K562 (cell line): ENCODE measurements around the gene ANKMY2. TPM values are rescaled to one million over a fixed set of nuclear protein-coding genes. Genes with fewer than 3 reads are reported as not detected.

ENCODE experiments used
- CCNT2 ChIP-seq: IDR thresholded peaks from 2 replicates; pipeline ENCODE4 v1.6.1; 2011; ENCODE audit warnings: borderline replicate concordance, low read depth, mild to moderate bottlenecking, moderate library complexity, mixed read lengths, low read length; ENCODE audit not compliant: insufficient read length; ENCODE audit errors: extremely low read depth
- FOXM1 ChIP-seq, 2 experiments: fragments of 450-650 bp in 1 of 2; sonication (generic) in 1 of 2; formaldehyde crosslinking in 1 of 2; IDR thresholded peaks; 2 replicates each; pipeline versions ENCODE4 v1.6.1 to v1.9.0; 2017 to 2022; ENCODE audit warnings: low read depth in 2 of 2, mild to moderate bottlenecking in 2 of 2, missing genetic modification reagents in 1 of 2, moderate library complexity in 1 of 2
- HDGF ChIP-seq: fragments of 450-650 bp; IDR thresholded peaks from 2 replicates; pipeline ENCODE4 v1.6.1; 2016
- MED1 ChIP-seq: sonication (generic); formaldehyde crosslinking; IDR thresholded peaks from 2 replicates; pipeline ENCODE4 v1.8.1; 2023; ENCODE audit warnings: missing genetic modification reagents, borderline replicate concordance
- MEF2D ChIP-seq: conservative IDR thresholded peaks from 2 replicates; pipeline ENCODE4 v1.6.1; 2016; ENCODE audit warnings: low read depth, missing genetic modification characterization, missing compliant biosample characterization
- SAP30 ChIP-seq: fragments of 200-600 bp; sonication (generic); IDR thresholded peaks from 2 replicates; pipeline ENCODE4 v1.6.1; 2012; ENCODE audit warnings: borderline replicate concordance, low read depth, mild to moderate bottlenecking, moderate library complexity, low read length, control low read depth, inconsistent platforms; ENCODE audit not compliant: insufficient read depth, poor library complexity, severe bottlenecking
- SOX6 ChIP-seq: fragments of 450-650 bp; IDR thresholded peaks from 2 replicates; pipeline ENCODE4 v1.6.1; 2014; ENCODE audit warnings: mild to moderate bottlenecking
- XRCC5 ChIP-seq: fragments of 200-400 bp; formaldehyde crosslinking; IDR thresholded peaks from 2 replicates; pipeline ENCODE4 v1.6.1; 2017; ENCODE audit warnings: low read depth, mild to moderate bottlenecking, low read length
- ZBED1 ChIP-seq: IDR thresholded peaks from 2 replicates; pipeline ENCODE4 v1.6.1; 2014
- ZBTB8A ChIP-seq: fragments of 450-650 bp; IDR thresholded peaks from 2 replicates; pipeline ENCODE4 v1.6.1; 2018; ENCODE audit warnings: mild to moderate bottlenecking, moderate library complexity; ENCODE audit not compliant: partially characterized antibody
- ZC3H4 ChIP-seq: sonication (generic); formaldehyde crosslinking; IDR thresholded peaks from 2 replicates; pipeline ENCODE4 v1.9.0; 2021; ENCODE audit warnings: missing genetic modification reagents, borderline replicate concordance
- ZFP30 ChIP-seq: fragments of 250-450 bp; sonication (Bioruptor Pico); IDR thresholded peaks from 2 replicates; pipeline ENCODE4 v1.8.0; 2022; ENCODE audit warnings: moderate library complexity, mild to moderate bottlenecking, inconsistent platforms, borderline replicate concordance
- ZNF561 ChIP-seq: fragments of 450-650 bp; formaldehyde crosslinking; conservative IDR thresholded peaks from 2 replicates; pipeline ENCODE4 v1.4.0; 2020; ENCODE audit warnings: mild to moderate bottlenecking, moderate library complexity
- ZNF778 ChIP-seq: fragments of 450-650 bp; formaldehyde crosslinking; IDR thresholded peaks from 2 replicates; pipeline ENCODE4 v1.4.0; 2020; ENCODE audit warnings: mild to moderate bottlenecking, moderate library complexity
- polyA plus RNA-seq, 8 experiments: library from polyadenylated mRNA; depleted of rRNA in 4 of 8; stranded (reverse) in 5 of 8; unstranded in 3 of 8; fragments of >200 nt; fragmentation: Nextera tagmentation in 2 of 8; fragmentation: Illumina TruSeq in 1 of 8; extraction: Ambion mirVana in 2 of 8; extraction: Trizol in 1 of 8; gene quantifications; 2 replicates each; pipeline versions ENCODE4 v1.2.1 to v1.2.3, GENCODE V29; 2011 to 2014; ENCODE audit warnings: inconsistent platforms in 1 of 8, missing spikeins in 1 of 8
- total RNA-seq, 7 experiments: library from RNA; depleted of rRNA in 6 of 7; stranded (reverse); fragments of >200 nt in 6 of 7; fragmentation: Illumina TruSeq in 2 of 7; extraction: Trizol in 2 of 7; gene quantifications; 2 replicates each; pipeline versions ENCODE4 v1.2.1 to v1.2.3, GENCODE V29; 2011 to 2021; ENCODE audit warnings: low replicate concordance in 1 of 7
- TF ChIP-seq, protein P1 (sequence below), 2 experiments: fragments of 450-650 bp; formaldehyde crosslinking in 1 of 2; IDR thresholded peaks; 2 replicates each; pipeline versions ENCODE4 v1.4.0 to v1.6.1; 2014 to 2020; ENCODE audit warnings: mild to moderate bottlenecking in 2 of 2, borderline replicate concordance in 1 of 2, low read depth in 1 of 2
- TF ChIP-seq, protein P2 (sequence below), 3 experiments: IDR thresholded peaks in 2 of 3; conservative IDR thresholded peaks in 1 of 3; 2 replicates each; pipeline ENCODE4 v1.5.1; 2011 to 2012; ENCODE audit warnings: low read length in 3 of 3, mild to moderate bottlenecking in 3 of 3, control low read depth in 2 of 3, improper control_type of control experiment in 1 of 3, inconsistent platforms in 1 of 3, low read depth in 1 of 3, mixed read lengths in 1 of 3, moderate library complexity in 1 of 3; ENCODE audit not compliant: insufficient read depth in 2 of 3
- TF ChIP-seq, protein P3 (sequence below): fragments of 250-450 bp; sonication (Bioruptor Pico); IDR thresholded peaks from 2 replicates; pipeline ENCODE4 v1.6.1; 2021; ENCODE audit warnings: mild to moderate bottlenecking

The ANKMY2 gene
- total and polyA plus RNA-seq, 9 of the 15 experiments (the other 6 are each of a cell fraction or from before 2014, with no cell fraction given): 38.9 to 71.5 (median 48.8) TPM

DNA sequence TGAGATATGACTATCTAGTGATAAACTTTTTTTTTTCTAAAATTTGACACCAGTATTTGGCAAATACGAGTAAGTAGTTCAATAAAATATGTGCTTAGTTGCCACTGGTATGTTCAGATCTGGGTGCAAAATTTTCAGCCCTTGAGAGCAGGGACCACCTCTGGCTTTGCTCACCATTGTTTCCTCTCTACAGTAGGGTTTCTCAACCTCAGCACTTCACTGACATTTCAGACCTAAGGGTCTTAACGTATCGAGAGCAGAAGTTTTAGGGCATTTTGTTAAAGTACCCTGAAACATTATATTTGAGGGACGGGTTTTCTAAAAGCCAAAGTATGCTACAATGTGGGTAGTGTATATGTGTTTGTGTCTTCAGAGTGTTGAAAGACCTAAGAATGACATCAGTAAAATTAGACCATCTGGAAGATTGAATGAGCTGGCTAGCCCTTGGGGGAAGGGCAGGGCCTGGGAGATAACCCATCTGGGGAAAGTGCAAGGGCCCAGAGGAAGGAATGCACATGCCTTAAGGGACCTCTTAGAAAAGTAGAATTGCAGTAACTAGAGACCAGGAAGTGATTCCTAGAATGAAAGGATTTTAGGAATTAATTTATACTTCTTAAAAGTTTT, 12.2 kb upstream of the ANKMY2 start (continued):
- TF ChIP-seq, protein P1, sequence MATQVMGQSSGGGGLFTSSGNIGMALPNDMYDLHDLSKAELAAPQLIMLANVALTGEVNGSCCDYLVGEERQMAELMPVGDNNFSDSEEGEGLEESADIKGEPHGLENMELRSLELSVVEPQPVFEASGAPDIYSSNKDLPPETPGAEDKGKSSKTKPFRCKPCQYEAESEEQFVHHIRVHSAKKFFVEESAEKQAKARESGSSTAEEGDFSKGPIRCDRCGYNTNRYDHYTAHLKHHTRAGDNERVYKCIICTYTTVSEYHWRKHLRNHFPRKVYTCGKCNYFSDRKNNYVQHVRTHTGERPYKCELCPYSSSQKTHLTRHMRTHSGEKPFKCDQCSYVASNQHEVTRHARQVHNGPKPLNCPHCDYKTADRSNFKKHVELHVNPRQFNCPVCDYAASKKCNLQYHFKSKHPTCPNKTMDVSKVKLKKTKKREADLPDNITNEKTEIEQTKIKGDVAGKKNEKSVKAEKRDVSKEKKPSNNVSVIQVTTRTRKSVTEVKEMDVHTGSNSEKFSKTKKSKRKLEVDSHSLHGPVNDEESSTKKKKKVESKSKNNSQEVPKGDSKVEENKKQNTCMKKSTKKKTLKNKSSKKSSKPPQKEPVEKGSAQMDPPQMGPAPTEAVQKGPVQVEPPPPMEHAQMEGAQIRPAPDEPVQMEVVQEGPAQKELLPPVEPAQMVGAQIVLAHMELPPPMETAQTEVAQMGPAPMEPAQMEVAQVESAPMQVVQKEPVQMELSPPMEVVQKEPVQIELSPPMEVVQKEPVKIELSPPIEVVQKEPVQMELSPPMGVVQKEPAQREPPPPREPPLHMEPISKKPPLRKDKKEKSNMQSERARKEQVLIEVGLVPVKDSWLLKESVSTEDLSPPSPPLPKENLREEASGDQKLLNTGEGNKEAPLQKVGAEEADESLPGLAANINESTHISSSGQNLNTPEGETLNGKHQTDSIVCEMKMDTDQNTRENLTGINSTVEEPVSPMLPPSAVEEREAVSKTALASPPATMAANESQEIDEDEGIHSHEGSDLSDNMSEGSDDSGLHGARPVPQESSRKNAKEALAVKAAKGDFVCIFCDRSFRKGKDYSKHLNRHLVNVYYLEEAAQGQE (IDR thresholded peaks at IDR 0.05; ENCODE audit: borderline replicate concordance): no peak; the same call in 1 of the 2 replicates
- TF ChIP-seq, protein P1 (CRISPR knock-in tag; IDR thresholded peaks at IDR 0.05; ENCODE audit: low read depth): no peak
- TF ChIP-seq ZNF561 (CRISPR knock-in tag) (no peak), SAP30 (no peak), ZNF778 (CRISPR knock-in tag) (no peak), ZFP30 (no peak), MED1 (CRISPR knock-in tag) (no peak), SOX6 (peak; percentile 74), FOXM1 (IDR thresholded peaks at IDR 0.05; ENCODE audit: low read depth) (no peak; the same call in 1 of the 2 replicates), FOXM1 (CRISPR knock-in tag; IDR thresholded peaks at IDR 0.05; ENCODE audit: low read depth) (no peak), ZBTB8A (no peak), ZC3H4 (no peak), ZBED1 (no peak), XRCC5 (no peak), CCNT2 (no peak), MEF2D (tag) (0 out of 2 replicates have a peak, but pooled peaks have one; percentile 63), HDGF (no peak; the same call in 1 of the 2 replicates)
- TF ChIP-seq, protein P2, sequence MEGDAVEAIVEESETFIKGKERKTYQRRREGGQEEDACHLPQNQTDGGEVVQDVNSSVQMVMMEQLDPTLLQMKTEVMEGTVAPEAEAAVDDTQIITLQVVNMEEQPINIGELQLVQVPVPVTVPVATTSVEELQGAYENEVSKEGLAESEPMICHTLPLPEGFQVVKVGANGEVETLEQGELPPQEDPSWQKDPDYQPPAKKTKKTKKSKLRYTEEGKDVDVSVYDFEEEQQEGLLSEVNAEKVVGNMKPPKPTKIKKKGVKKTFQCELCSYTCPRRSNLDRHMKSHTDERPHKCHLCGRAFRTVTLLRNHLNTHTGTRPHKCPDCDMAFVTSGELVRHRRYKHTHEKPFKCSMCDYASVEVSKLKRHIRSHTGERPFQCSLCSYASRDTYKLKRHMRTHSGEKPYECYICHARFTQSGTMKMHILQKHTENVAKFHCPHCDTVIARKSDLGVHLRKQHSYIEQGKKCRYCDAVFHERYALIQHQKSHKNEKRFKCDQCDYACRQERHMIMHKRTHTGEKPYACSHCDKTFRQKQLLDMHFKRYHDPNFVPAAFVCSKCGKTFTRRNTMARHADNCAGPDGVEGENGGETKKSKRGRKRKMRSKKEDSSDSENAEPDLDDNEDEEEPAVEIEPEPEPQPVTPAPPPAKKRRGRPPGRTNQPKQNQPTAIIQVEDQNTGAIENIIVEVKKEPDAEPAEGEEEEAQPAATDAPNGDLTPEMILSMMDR (IDR thresholded peaks at IDR 0.05 in 2 of 3, conservative IDR thresholded peaks at IDR 0.05 in 1 of 3; ENCODE audit: insufficient read depth in 2 of 3, low read depth in 1 of 3, low read length in 3 of 3): 0 out of 6 replicates have a peak, but pooled peaks of 1 of the 3 experiments have one; percentile 24
- TF ChIP-seq, protein P3, sequence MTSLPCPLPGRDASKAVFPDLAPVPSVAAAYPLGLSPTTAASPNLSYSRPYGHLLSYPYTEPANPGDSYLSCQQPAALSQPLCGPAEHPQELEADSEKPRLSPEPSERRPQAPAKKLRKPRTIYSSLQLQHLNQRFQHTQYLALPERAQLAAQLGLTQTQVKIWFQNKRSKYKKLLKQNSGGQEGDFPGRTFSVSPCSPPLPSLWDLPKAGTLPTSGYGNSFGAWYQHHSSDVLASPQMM (CRISPR knock-in tag): no peak
